Psoas muscle (tissue), 8 donors: ENCODE measurements around the gene PHF20. TPM values are rescaled to one million over a fixed set of nuclear protein-coding genes. Genes with fewer than 3 reads are reported as not detected.

Experiments
- ATAC-seq, 4 donors: fragments of 200-7000 bp; cut with Tn5 transposase; one replicate each; pipeline ENCODE4 v1.9.1; 2020; ENCODE audit warnings: moderate library complexity in 3 of 4, mild to moderate bottlenecking in 2 of 4
- DNase-seq, 2 donors: peaks; one replicate each; pipeline ENCODE4 v3.0.0-alpha.2; 2020
- H3K27ac ChIP-seq: fragments of 200-600 bp; one replicate; pipeline ENCODE4 v1.8.0; 2022
- H3K27me3 ChIP-seq, 3 donors: fragments of 200-600 bp in 1 of 3; one replicate each; pipeline versions ENCODE4 v1.6.1 to v1.8.0; 2013 to 2022; ENCODE audit warnings: low read length in 2 of 3, mild to moderate bottlenecking in 2 of 3, moderate library complexity in 1 of 3; ENCODE audit not compliant: insufficient read depth in 3 of 3
- H3K36me3 ChIP-seq, 2 donors: fragments of 200-600 bp in 1 of 2; one replicate each; pipeline versions ENCODE4 v1.6.1 to v1.8.0; 2013 to 2022; ENCODE audit warnings: low read depth in 1 of 2, mild to moderate bottlenecking in 1 of 2, moderate library complexity in 1 of 2; ENCODE audit not compliant: insufficient read depth in 1 of 2
- H3K4me1 ChIP-seq: fragments of 200-600 bp; one replicate; pipeline ENCODE4 v1.8.0; 2022
- H3K4me3 ChIP-seq: fragments of 200-600 bp; one replicate; pipeline ENCODE4 v1.8.0; 2022; ENCODE audit warnings: mild to moderate bottlenecking
- H3K9me3 ChIP-seq: fragments of 200-600 bp; one replicate; pipeline ENCODE4 v1.8.0; 2022
- WGBS, 3 donors: extraction: QIAGEN DNeasy Blood & Tissue Kit; methylation state at CpG; one replicate each; pipeline versions ENCODE4 v1.1.6 to v1.1.7; 2013; 5-methylcytosine and 5-hydroxymethylcytosine counted together
- intact Hi-C, 2 donors: fragments of 100-400 bp; cut with DNase I; formaldehyde crosslinking; loops; one replicate each; pipeline versions ENCODE4 v1.11.0 to v1.14.2; 2022
- polyA plus RNA-seq, 3 donors: library from polyadenylated mRNA; stranded (reverse); fragments of 200-250 nt; gene quantifications; one replicate each; pipeline ENCODE4 v1.2.3, GENCODE V29; 2013
- total RNA-seq, 4 donors: library from RNA; stranded (reverse); fragmentation: NEBNext Ultra II Directional in 2 of 4; extraction: Animal tissue kit (Norgen Biotek cat#: 25700) in 2 of 4; gene quantifications; one replicate each; pipeline versions ENCODE4 v1.2.1 to v1.2.4, GENCODE V29; 2021 to 2023
- TF ChIP-seq, protein P1 (sequence below): fragments of 200-600 bp; IDR thresholded peaks from one replicate; pipeline ENCODE4 v1.8.0; 2022; ENCODE audit warnings: antibody characterized with exemption
- donor health status: healthy with polysubstance abuse.
- donor health status: DM: no; HTN: no; CAD: no; lungs with moderate emphysema.
- donor health status: Bipolar disorder and iron deficiency.
- donor health status: healthy.
- donor health status: DM: yes; HTN: yes; CAD: no.
- donor health status: DM: no; HTN: no; CAD: no.
- donor health status: DM: no; HTN: no; CAD: no.
- donor health status: DM: yes; HTN: yes; CAD: no.

The PHF20 gene
- total and polyA plus RNA-seq, 7 donors: 32.1 to 97.9 (median 58.6) TPM

DNA sequence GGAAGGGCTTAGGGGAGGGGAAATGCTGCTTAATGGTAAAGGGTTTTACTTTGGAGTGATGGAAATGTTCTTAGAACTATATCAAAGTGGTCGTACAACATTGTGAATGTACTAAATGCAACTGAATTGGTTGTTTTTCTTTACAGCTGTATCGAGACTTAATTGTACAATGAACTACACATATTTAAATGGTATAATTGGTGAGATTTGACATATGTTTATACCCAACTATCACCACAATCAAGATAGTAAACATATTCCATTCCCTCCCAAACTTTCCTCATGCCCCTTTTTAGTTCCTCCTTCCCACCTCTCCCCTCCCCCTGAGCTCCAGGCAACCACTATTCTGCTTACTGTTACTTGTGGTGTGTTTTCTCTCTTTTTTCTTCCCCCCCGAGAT lies 138.4 kb downstream of the PHF20 start:
- TF ChIP-seq, protein P1, sequence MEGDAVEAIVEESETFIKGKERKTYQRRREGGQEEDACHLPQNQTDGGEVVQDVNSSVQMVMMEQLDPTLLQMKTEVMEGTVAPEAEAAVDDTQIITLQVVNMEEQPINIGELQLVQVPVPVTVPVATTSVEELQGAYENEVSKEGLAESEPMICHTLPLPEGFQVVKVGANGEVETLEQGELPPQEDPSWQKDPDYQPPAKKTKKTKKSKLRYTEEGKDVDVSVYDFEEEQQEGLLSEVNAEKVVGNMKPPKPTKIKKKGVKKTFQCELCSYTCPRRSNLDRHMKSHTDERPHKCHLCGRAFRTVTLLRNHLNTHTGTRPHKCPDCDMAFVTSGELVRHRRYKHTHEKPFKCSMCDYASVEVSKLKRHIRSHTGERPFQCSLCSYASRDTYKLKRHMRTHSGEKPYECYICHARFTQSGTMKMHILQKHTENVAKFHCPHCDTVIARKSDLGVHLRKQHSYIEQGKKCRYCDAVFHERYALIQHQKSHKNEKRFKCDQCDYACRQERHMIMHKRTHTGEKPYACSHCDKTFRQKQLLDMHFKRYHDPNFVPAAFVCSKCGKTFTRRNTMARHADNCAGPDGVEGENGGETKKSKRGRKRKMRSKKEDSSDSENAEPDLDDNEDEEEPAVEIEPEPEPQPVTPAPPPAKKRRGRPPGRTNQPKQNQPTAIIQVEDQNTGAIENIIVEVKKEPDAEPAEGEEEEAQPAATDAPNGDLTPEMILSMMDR: no peak
- H3K9me3 ChIP-seq: no peaks in the 10 kb centered on the region
- H3K4me3 ChIP-seq: no peak overlapping the region
- DNase-seq: no peak
- H3K4me1 ChIP-seq: peaks cover 14% of the 10 kb centered on the region
- no peak for ATAC-seq
- intact Hi-C loops: no loop called here
- H3K27ac ChIP-seq: no peak overlapping the region
- 92 to 99% (median 93%) methylated on average over 3 of the region's 3 CpGs for WGBS, 3 donors
- peaks cover 4 to 34% of the 10 kb centered on the region in 2 donors for H3K36me3 ChIP-seq
- no peaks in the 10 kb centered on the region for H3K27me3 ChIP-seq

DNA sequence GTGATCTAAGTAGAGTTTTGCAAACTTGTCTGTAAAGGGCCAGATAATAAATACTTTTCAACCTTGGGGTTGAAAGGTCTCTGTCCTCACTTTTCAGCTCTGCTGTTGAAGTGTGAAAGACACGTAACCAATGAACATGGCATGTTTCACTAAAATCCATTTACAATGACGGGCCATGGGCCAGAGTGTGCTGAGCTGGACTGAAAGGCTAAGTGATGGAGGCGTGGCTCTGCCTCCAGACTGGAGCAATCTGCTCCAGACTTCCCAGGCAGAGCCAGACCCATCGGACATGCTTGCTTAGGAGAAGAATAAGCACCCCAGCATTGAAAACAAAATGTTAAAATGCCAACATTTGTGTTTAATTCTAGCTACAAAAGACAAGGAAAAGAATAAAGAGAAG lies 141.1 kb downstream of the PHF20 start:
- WGBS, 3 donors: 68 to 73% (median 71%) methylated on average over 4 of the region's 4 CpGs

DNA sequence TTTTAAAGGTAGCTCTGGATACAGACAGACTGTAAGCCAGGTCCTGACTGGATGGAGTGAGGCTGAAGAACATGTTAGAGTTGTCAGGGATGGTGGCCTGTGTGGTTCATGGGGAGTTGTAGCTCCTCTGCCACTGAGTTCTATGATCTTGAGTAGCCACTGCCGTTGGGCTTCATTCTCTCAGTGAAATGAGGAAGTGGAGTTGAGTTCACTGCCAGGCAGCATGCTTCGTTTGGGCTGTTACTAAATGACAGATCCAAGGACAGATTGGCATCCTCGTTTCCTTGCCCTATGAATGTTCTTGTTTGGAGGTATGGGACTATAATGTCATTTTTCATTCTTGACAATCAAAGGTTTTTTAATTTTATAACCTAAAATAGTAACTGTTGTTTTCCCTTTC lies 145.3 kb downstream of the PHF20 start:
- H3K27ac ChIP-seq: no peak overlapping the region
- TF ChIP-seq, protein P1: no peak
- H3K9me3 ChIP-seq: no peaks in the 10 kb centered on the region
- 64 to 76% (median 74%) methylated on average over 3 of the region's 3 CpGs for WGBS, 3 donors
- H3K27me3 ChIP-seq: no peaks in the 10 kb centered on the region
- ATAC-seq (no peak), DNase-seq (no peak)
- H3K4me1 ChIP-seq: no peaks in the 10 kb centered on the region
- intact Hi-C loops: no loop called here
- H3K36me3 ChIP-seq: peaks cover 7 to 95% of the 10 kb centered on the region in 2 donors
- no peak overlapping the region for H3K4me3 ChIP-seq

More for the DNA sequence above, 141.1 kb downstream of the PHF20 start:
- TF ChIP-seq, protein P1: no peak
- Histone ChIP-seq H3K36me3 (peaks cover 4 to 60% of the 10 kb centered on the region in 2 donors), H3K27ac (no peak overlapping the region), H3K4me1 (peaks cover under 1% of the 10 kb centered on the region), H3K4me3 (no peak overlapping the region), H3K27me3 (no peaks in the 10 kb centered on the region), H3K9me3 (no peaks in the 10 kb centered on the region)
- intact Hi-C loops: no loop called here
- ATAC-seq (no peak), DNase-seq (no peak)

DNA sequence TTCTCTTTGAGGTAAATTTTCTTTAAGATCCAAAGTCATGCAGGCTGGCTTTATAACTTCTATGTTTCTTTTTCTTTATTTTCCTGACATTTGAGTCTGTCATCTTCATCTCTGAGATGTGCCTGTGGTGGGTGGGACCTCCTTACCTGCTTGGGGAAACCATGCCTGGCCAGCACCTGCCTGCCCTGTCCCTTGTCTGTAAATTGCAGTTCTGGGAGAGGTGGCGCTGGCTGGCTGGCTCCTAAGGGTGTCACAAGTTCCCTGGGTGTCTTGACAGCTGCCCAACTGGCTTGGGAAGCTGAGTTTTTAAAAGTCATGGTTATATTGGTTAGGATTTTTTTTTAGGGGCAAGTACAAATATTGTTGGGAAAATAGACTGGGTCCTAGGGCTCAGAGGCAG lies 146.2 kb downstream of the PHF20 start:
- 95 to 100% (median 96%) methylated on average over 1 of the region's 1 CpG for WGBS, 3 donors
- H3K27me3 ChIP-seq: no peaks in the 10 kb centered on the region
- no peaks in the 10 kb centered on the region for H3K4me1 ChIP-seq
- no peak for DNase-seq
- no peak for ATAC-seq
- H3K9me3 ChIP-seq: no peaks in the 10 kb centered on the region
- intact Hi-C loops: no loop called here
- TF ChIP-seq, protein P1: no peak
- no peak overlapping the region for H3K4me3 ChIP-seq
- H3K27ac ChIP-seq: no peak overlapping the region
- H3K36me3 ChIP-seq: peaks cover 7 to 88% of the 10 kb centered on the region in 2 donors

DNA sequence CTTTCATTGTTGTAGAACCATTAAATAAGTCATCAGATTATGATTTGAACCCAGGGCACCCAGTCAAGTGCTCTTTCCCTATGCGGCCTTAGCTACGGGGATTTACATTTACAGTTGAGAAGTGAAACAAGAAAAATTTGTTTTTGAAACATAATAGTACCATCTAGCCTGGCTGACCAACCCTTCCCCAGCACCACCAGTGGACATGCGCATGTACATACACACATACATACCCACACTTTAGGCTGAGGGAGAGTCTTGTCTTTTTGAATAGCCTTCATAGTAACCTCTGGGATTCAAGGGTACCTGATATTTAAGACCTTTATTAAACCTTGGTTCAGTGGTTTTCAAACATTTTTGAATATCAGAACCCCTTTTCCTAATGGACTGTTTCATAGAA lies 148.7 kb downstream of the PHF20 start:
- TF ChIP-seq, protein P1: no peak
- Histone ChIP-seq H3K27ac (no peak overlapping the region), H3K4me3 (no peak overlapping the region), H3K36me3 (peaks cover 3 to 77% of the 10 kb centered on the region in 2 donors), H3K9me3 (no peaks in the 10 kb centered on the region), H3K4me1 (no peaks in the 10 kb centered on the region), H3K27me3 (no peaks in the 10 kb centered on the region)
- ATAC-seq: no peak
- intact Hi-C loops: no loop called here
- 98 to 99% (median 99%) methylated on average over 3 of the region's 3 CpGs for WGBS, 3 donors
- no peak for DNase-seq
